ENCODE data around the gene PGLYRP1.
A peak's percentile ranks its signal among the peaks of the same experiment; 100 is the strongest.

PGLYRP1 gene

DNA sequence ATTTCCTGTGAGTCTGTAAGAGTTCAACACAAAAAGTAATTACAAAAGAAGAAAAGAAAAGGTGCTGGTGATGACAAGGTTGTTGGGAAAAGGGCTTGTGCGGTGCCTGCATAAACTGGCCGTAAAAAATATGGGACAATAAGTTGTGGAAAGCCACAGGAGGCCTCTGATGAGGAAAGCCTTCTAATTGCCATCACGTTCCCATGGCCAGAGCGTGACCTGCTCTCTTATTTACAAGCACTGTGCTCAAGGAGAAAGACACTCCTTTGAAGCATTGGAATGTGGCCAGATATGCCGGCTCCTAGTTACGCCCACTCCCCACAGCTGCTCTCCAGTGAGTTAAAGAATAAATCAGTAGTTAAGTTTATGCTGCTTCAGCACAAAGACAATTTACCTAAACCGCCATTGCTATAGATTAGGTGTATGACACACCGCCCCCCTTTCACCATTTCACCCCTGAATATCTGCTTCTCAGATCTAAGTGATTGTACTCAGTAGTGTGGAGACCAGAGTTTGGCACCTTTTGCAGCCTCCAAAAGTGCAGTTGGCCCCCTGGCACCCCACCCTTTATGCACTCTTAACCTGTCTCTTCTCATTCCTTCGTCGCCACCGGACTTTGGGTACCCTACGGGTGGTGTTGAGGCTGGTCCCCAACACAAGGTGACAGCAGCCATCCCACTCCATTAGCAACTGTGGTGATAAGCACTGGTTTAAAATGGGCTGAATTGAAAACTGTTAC is 8.1 kb upstream of the PGLYRP1 start:
- no peak overlapping the region for H3K4me3 ChIP-seq (ENCODE audit: low read depth, low read length)
- DNase-seq (ENCODE audit: low read depth) = no peak
- TF ChIP-seq, protein P1, sequence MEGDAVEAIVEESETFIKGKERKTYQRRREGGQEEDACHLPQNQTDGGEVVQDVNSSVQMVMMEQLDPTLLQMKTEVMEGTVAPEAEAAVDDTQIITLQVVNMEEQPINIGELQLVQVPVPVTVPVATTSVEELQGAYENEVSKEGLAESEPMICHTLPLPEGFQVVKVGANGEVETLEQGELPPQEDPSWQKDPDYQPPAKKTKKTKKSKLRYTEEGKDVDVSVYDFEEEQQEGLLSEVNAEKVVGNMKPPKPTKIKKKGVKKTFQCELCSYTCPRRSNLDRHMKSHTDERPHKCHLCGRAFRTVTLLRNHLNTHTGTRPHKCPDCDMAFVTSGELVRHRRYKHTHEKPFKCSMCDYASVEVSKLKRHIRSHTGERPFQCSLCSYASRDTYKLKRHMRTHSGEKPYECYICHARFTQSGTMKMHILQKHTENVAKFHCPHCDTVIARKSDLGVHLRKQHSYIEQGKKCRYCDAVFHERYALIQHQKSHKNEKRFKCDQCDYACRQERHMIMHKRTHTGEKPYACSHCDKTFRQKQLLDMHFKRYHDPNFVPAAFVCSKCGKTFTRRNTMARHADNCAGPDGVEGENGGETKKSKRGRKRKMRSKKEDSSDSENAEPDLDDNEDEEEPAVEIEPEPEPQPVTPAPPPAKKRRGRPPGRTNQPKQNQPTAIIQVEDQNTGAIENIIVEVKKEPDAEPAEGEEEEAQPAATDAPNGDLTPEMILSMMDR (IDR thresholded peaks at IDR 0.05; ENCODE audit: low read depth, low read length) = no peak
- TF ChIP-seq, protein P2, sequence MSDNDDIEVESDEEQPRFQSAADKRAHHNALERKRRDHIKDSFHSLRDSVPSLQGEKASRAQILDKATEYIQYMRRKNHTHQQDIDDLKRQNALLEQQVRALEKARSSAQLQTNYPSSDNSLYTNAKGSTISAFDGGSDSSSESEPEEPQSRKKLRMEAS (IDR thresholded peaks at IDR 0.05; ENCODE audit: low read depth, low read length) = no peak
- TF ChIP-seq MYC (IDR thresholded peaks at IDR 0.05; ENCODE audit: low read depth, low read length) (no peak), POLR2A (IDR thresholded peaks at IDR 0.05; ENCODE audit: extremely low read depth, insufficient read length) (no peak)

DNA sequence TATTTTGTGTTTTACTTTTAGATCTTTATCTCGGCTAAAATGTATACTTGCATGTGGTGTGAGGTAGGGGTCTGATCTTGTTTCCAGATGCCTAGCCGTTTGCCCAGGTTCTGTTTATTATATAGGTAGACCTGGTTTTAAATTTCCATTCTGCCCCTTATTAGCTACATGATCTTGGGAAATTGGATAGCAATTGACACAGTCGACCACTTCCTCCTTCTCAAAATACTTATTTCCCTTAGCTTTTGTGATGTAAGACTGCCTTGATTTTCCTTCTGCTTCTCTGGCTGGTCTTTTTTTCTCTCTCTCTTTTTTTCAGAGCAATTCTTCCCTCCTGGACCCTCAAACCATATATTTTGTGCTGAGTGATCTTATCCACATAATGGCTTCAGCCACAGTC is 3.0 kb upstream of the PGLYRP1 start:
- H3K4me3 ChIP-seq (ENCODE audit: low read depth, low read length) = no peak overlapping the region
- peak; percentile 50 for DNase-seq (ENCODE audit: low read depth)
- TF ChIP-seq MYC (IDR thresholded peaks at IDR 0.05; ENCODE audit: low read depth, low read length) (no peak), POLR2A (IDR thresholded peaks at IDR 0.05; ENCODE audit: extremely low read depth, insufficient read length) (no peak)
- TF ChIP-seq, protein P2 (IDR thresholded peaks at IDR 0.05; ENCODE audit: low read depth, low read length) = no peak
- TF ChIP-seq, protein P1 (IDR thresholded peaks at IDR 0.05; ENCODE audit: low read depth, low read length) = no peak

DNA sequence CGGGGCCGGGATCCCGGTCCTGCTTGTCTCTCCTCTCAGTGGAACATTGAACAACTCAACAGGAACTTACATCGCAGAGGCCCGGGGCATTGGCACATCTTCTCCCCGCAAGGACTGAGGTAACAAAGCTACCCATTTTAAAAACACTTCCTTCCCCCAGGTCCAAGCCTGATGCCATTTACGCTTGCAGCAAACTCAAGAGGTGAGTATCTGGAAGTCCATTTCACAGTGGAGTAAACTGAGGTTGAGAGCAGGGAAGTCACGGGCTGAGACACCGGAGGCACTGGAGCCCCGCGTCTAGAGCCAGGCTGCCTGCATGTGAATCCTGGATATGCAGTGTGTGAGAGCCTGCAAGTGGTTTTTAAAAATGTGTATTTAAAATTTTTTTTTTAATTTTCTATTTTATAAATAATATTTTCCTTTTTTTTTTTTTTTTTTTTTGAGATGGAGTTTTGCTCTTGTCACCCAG is 492 bp upstream of the PGLYRP1 start:
- DNase-seq (ENCODE audit: low read depth) = peak; percentile 45
- no peak overlapping the region for H3K4me3 ChIP-seq (ENCODE audit: low read depth, low read length)
- TF ChIP-seq, protein P1 (IDR thresholded peaks at IDR 0.05; ENCODE audit: low read depth, low read length) = no peak
- TF ChIP-seq, protein P2 (IDR thresholded peaks at IDR 0.05; ENCODE audit: low read depth, low read length) = no peak
- TF ChIP-seq MYC (IDR thresholded peaks at IDR 0.05; ENCODE audit: low read depth, low read length) (no peak), POLR2A (IDR thresholded peaks at IDR 0.05; ENCODE audit: extremely low read depth, insufficient read length) (no peak)

DNA sequence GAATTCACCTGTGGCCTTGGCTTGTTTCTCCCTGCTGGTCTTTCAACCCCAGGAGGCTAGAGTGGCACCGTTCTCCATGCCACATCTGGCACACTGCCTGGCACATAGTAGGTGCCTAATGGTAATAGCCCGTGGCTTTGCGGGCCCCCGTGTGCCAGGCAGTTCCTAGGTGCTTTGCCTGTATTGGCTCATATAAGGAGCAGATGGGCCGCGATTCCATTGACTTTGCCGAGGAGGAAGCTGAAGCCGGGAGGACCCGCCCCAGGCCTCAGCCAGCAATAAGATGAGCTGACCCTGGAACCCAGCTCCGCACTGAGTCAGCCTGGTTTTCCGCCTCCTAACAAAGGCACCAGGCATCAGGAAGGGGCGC is 807 bp downstream of the PGLYRP1 start:
- H3K4me3 ChIP-seq (ENCODE audit: low read depth, low read length) = no peak overlapping the region
- DNase-seq (ENCODE audit: low read depth) = no peak
- TF ChIP-seq, protein P2 (IDR thresholded peaks at IDR 0.05; ENCODE audit: low read depth, low read length) = no peak
- no peak for TF ChIP-seq MYC (IDR thresholded peaks at IDR 0.05; ENCODE audit: low read depth, low read length)

DNA sequence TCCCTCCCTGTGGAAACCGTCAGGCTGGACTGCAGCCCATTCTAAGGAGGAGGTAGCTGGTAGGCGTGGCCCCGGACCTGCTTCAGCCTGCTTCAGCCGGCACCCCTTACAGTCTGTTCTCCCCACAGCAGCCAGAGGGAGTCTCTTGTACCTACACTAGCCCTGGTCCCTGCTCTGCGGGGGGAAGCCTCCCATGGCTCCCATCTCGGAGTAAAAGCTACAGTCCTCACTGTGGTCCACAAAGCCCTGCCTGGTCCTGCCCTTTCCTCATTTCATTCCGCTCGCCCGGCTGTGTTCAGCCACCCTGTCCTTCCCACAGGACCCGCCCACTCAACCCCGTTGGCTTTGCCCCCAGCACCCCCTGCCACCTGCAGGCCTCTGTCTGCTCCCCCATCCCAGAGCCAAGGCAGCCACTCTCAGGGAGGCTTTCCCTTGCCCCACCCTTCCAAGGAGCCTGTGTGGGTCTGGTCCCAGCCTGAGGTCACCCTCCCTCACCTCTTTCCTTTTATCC is 1.3 kb downstream of the PGLYRP1 start:
- TF ChIP-seq POLR2A (IDR thresholded peaks at IDR 0.05; ENCODE audit: extremely low read depth, insufficient read length) (no peak), MYC (IDR thresholded peaks at IDR 0.05; ENCODE audit: low read depth, low read length) (no peak)
- TF ChIP-seq, protein P2 (IDR thresholded peaks at IDR 0.05; ENCODE audit: low read depth, low read length) = no peak
- TF ChIP-seq, protein P1 (IDR thresholded peaks at IDR 0.05; ENCODE audit: low read depth, low read length) = no peak
- H3K4me3 ChIP-seq (ENCODE audit: low read depth, low read length) = no peak overlapping the region
- peak; percentile 36 for DNase-seq (ENCODE audit: low read depth)

DNA sequence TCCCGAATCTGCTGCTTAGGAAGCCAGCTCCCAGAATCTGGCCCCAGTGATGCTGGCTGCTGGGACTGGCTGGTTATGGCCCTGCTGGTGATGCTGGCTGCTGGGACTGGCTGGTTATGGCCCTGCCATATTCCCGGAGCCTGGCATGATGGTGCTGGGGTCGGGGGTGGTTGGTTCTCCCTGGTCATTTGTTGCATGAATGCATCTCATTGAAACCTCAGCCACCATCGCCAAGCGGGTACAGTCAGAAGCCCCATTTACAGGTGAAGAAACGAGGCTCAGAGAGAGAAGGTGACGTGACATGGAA is 2.1 kb downstream of the PGLYRP1 start:
- H3K4me3 ChIP-seq (ENCODE audit: low read depth, low read length) = no peak overlapping the region
- DNase-seq (ENCODE audit: low read depth) = no peak
- TF ChIP-seq MYC (IDR thresholded peaks at IDR 0.05; ENCODE audit: low read depth, low read length) = no peak
- TF ChIP-seq, protein P2 (IDR thresholded peaks at IDR 0.05; ENCODE audit: low read depth, low read length) = no peak
- TF ChIP-seq, protein P1 (IDR thresholded peaks at IDR 0.05; ENCODE audit: low read depth, low read length) = no peak
- no peak for TF ChIP-seq POLR2A (IDR thresholded peaks at IDR 0.05; ENCODE audit: extremely low read depth, insufficient read length)
